Fibroblast of mammary gland (primary cell): ENCODE results near the gene RASD1.

Experiments used
- DNase-seq: peaks from one replicate; pipeline ENCODE4 v3.0.0-alpha.2; 2010; ENCODE audit warnings: low read depth
- H3K4me3 ChIP-seq: 2 replicates; pipeline ENCODE4 v1.5.1; 2011; ENCODE audit warnings: low read depth, mild to moderate bottlenecking, low read length, moderate library complexity; ENCODE audit not compliant: control insufficient read depth
- TF ChIP-seq, protein P1 (sequence below): conservative IDR thresholded peaks from 2 replicates; pipeline ENCODE4 v1.5.1; 2011; ENCODE audit warnings: low read depth, low read length, inconsistent platforms; ENCODE audit not compliant: control insufficient read depth, insufficient read depth

Gene RASD1

DNA sequence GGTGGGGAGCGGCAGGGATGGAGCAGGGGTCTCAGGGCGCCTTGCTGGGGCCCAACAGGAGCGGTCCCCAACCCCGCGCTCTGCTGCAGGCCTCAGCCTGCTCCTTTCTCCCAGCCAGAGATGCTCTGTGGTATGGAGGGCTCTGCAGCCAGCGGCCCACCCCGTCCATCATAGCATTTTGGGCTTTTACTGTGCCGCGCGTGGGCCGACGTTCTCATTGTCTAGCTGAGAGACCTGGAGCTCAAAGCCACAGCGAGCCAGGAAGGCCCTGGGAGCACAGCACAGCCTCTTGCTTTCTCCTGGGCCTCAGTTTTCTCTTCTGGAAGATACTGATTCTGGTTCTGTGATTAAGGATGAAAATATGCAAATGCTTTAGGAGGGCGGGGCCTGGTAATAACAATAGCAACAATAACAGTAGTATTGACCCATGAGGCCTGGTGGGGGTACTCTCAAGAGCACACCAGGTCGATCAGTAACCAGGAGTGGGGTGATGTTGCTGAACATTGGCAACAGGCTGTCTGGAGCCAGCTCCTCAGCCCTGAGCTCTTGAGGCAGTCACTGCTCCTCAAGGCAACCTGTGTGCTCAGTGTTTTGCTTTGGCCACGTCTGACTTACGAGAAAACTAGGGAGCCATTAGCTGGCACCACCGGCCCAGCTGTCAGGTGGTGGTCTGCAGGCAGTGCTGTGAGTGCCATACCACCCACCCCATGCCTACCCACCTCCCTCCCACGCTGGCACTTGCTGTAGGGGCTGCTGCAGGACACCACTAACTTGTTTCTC lies 1.1 kb upstream of the RASD1 start:
- H3K4me3 ChIP-seq = peak overlapping the region; percentile 19

DNA sequence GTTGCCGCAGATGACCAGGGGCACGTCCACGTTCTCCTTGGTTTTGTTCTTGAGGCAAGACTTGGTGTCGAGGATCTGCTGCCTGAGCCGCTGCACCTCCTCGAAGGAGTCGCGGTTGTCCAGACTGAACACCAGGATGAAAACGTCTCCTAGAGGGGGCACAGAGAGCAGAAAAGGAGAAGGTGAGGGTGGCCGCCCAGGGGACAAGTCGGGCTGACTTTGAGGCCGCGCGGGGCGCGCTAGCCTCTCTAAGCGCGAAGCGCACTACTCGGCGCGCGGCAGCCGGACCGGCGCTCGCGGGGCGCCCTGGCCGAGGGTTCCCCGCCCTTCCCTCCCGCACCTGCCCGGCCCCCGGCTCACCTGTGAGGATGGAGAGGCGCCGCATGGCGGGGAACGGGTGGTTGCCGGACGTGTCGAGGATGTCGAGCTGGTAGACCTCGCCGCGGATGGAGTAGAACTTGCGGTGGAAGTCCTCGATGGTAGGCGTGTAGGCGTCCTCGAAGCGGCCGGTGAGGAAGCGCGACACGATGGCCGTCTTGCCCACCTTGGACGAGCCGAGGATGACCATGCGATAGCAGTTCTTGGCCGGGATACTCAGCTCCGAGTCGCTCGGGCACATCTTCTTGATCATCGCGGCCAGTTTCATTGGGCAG lies 533 bp downstream of the RASD1 start:
- DNase-seq = no peak
- TF ChIP-seq, protein P1, sequence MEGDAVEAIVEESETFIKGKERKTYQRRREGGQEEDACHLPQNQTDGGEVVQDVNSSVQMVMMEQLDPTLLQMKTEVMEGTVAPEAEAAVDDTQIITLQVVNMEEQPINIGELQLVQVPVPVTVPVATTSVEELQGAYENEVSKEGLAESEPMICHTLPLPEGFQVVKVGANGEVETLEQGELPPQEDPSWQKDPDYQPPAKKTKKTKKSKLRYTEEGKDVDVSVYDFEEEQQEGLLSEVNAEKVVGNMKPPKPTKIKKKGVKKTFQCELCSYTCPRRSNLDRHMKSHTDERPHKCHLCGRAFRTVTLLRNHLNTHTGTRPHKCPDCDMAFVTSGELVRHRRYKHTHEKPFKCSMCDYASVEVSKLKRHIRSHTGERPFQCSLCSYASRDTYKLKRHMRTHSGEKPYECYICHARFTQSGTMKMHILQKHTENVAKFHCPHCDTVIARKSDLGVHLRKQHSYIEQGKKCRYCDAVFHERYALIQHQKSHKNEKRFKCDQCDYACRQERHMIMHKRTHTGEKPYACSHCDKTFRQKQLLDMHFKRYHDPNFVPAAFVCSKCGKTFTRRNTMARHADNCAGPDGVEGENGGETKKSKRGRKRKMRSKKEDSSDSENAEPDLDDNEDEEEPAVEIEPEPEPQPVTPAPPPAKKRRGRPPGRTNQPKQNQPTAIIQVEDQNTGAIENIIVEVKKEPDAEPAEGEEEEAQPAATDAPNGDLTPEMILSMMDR = no peak
- peak overlapping the region; percentile 48 for H3K4me3 ChIP-seq

More for the DNA sequence above, 1.1 kb upstream of the RASD1 start:
- TF ChIP-seq, protein P1 = no peak
- DNase-seq = no peak

DNA sequence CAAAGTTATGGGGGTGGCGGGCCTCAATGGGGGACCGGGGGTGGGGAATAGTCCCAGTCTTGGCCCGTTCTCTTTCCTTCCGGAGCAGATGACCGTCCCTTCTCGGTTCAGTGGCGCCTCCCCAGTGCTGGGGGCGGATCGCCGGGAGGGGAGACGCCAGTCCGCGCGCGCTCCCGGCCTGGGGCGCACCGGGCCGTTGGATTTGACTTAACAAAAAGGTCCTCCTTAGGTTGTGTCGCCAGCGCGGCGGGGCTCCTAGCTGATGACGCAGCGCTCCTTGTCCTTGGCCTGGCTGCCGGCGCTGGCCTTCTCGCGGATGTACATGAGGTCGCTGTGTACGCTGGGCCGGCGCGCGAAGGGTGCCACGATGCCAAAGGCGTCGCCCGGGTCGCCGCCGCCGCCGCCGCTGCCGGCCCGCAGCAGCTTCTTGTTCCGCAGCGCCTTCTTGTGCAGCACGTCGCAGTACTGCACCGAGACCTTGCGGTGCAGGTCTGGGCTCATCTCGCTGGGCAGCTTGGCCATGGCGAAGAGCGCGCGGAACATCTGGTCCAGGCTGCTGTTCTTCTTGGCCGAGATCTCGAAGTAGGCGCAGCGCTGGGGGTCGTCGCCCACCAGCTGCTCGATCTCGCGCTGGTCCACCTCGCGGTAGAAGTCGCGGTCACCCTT lies 1.2 kb downstream of the RASD1 start:
- TF ChIP-seq, protein P1 = no peak
- peak overlapping the region; percentile 30 for H3K4me3 ChIP-seq
- DNase-seq = peak; percentile 47

DNA sequence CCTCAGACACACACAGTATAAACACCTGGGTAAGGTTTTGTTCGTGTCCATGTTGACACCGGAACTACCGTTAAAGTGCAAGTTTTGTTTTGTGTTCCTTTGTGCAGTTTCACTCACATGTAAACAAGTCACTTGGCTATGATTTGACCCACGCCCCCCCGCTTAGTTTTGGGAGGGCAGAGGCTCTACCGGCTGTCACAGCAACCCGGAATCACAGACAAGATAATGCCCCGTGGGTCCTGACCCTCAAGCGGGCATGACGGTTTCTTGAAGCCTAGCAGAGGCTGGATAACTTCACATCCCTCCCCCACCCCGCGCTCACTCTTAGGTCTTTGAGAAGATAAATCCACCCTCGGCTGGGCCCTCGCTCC lies 1.7 kb downstream of the RASD1 start:
- DNase-seq = no peak
- peak overlapping the region; percentile 23 for H3K4me3 ChIP-seq
- TF ChIP-seq, protein P1 = no peak

DNA sequence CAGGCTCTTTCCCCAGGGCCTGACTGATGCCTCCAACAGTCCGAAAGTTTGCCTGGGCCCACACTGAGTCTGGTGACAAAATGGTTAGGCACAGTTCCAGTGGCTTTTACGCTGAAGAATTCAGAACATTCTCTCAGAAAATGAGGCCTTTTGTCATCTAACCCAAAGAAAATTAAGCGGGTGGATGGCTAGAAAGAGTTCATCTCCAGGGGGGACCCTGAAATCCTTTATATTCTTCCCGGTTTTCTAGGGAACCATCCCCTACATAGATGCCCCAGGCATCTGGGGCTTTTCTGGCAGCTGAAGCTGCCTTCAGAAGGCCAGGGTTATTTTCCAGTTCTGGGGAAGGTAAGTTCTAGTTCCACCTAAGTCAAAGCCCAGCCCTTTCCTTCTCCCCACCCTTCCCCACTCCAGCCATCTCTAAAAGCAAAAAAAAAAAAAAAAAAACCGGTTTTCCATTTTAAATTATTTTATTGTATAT lies 2.2 kb downstream of the RASD1 start:
- H3K4me3 ChIP-seq = no peak overlapping the region
- DNase-seq = no peak
- TF ChIP-seq, protein P1 = no peak

DNA sequence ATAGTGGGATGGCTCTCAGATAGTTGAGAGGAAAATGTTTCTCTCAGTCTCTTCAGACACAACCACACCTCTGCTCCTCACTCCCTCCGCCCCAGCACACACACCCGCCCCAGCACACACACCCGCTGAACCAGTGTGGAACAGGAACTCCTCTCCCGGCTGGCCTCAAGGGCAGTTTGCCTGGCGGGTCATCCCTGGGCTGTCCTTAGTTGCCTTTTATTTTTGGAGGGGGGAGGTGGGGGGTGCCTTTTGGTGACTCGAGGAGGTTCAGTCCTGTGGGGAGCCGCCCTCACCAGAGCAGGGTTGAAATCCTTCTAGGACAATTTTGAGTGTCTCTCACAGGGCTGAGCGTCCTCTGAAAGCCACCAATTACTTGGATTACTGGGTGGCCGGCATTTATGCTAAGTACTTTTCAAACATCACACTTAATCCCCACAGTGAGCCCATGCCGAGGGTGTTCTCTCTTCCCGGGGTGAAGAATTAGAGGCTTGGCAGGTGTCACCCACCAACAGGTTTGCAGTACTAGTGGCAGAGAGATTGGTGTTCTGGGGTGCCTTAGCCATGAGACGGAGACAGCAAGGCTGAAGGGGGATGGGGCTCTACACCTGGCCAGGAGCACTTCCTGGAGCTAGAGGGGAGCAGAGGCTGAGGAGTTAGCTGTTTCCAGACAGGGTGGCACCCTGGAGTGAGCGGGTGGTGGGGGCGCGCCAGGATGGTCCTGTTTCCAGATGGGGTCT lies 2.8 kb downstream of the RASD1 start:
- no peak overlapping the region for H3K4me3 ChIP-seq
- peak; percentile 54 for DNase-seq
- TF ChIP-seq, protein P1 = no peak
